ENCODE measurements around the gene ANKMY1.
A peak's percentile ranks its signal among the peaks of the same experiment; 100 is the strongest.

ANKMY1 gene

DNA sequence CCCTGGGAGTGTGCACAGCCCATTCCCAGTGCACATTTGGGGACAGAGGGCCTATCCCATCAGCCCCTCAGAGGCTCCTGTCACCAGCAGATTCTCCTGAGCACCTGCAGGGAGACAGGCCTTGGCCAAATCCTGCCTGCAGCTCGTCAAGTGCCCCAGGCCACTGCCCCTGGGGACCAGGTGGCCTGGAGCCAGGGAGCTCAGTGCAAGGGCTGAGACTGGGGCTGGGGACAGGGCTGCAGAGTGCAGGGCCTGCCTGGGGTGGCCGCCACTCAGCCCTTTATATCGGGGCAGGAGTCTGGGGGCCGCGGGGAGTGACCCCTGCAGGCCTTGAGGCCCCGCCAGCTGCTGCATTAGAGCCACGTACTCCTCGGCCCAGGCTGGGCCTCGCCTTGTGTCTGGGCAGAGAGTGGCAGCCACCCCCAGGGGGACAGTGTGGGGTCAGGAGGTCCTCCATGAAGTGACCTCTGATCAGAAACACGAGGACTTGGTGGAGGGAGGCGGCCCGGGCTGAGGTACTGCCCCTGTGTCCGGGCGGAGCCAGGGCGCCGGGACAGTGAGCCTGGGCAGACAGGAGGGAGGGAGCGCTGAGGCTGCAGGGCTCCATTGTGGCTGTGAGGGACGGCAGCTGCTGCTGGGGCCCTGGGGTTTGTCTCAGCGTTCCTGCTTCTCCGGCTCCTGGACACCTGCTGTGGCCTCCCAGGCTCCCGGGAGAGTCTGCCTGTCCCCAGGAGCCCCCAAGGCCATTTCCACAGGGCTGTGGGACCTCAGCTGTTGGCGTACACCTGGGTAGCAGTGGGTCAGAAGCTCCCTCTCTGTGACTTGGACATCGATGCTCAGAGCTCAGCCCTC lies 98.2 kb downstream of the ANKMY1 start:
- DNase-seq, result no peak
- no peak for ATAC-seq

- ATAC-seq (no peak), DNase-seq (no peak)
Measured at GRCh38 chr2:240458900-240459391, 98.8 kb downstream of the ANKMY1 start.

- DNase-seq (no peak), ATAC-seq (no peak)
Measured at GRCh38 chr2:240458044-240458899, 99.5 kb downstream of the ANKMY1 start.

DNA sequence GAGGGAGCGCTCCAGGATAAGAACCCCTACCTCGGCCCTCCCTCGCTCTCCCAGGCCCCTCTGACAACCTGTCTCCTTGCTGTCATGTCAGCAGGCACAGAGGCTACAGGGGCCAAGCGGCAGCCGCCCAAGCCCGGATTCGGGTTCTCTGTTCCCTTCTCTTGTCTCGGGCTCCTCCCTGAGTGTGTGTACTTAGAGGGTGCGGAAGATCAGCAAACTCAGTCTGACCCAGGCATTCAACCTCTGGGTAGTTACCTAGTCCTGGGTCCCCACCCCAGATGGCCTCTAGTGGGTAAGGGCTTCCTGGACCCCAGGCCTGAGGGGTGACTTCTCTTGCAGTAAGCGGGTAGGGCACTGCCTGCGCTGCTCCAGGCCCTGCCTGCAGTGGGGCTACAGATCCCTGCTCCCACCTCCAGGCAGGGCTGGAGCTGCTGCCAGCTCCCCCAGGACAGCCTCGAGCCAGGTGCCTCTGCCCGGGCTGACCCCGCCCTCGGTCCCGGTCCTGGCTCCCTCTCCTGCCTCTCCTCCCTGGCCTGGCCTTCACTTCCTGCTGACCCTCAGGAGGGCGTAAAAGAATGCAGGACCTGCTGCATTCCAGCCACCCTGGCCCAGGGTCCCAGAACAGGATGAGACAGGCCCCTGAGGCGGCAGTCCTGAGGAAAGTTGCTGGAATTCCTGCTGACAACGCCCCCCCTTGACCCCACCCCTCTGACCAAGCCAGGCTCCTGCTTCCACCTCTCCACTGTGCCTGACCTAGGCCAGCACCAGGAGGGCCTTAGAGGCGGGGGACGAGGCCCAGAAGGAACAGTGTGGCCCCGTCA lies 100.4 kb downstream of the ANKMY1 start:
- no peak for DNase-seq
- no peak for ATAC-seq

- no peak for ATAC-seq
- DNase-seq, result no peak
Measured at GRCh38 chr2:240456447-240457222, 101.2 kb downstream of the ANKMY1 start.

GRCh38 chr2:240455647-240456446 lies 101.9 kb downstream of the ANKMY1 start:
- DNase-seq, result no peak
- ATAC-seq, result no peak

DNA sequence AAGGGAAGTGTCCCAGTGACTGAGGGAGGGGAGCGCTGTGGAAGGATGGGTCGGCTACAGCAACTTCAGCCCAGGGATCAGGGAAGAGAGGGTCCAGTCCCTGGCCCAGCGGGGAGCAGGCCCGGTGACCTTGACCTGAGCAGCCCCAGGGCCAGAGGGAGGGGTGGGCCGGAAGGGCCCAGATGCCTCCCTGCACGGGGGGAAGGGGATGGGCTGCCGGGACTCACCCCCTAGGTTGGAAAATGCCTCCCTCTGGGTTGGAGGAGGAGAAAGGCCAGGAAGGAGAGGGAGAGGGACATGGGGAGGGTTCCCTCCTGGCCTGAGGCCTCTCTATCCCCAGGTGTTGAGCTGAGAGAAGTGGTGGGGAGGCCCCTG lies 102.5 kb downstream of the ANKMY1 start:
- ATAC-seq, result no peak
- DNase-seq, result no peak

DNA sequence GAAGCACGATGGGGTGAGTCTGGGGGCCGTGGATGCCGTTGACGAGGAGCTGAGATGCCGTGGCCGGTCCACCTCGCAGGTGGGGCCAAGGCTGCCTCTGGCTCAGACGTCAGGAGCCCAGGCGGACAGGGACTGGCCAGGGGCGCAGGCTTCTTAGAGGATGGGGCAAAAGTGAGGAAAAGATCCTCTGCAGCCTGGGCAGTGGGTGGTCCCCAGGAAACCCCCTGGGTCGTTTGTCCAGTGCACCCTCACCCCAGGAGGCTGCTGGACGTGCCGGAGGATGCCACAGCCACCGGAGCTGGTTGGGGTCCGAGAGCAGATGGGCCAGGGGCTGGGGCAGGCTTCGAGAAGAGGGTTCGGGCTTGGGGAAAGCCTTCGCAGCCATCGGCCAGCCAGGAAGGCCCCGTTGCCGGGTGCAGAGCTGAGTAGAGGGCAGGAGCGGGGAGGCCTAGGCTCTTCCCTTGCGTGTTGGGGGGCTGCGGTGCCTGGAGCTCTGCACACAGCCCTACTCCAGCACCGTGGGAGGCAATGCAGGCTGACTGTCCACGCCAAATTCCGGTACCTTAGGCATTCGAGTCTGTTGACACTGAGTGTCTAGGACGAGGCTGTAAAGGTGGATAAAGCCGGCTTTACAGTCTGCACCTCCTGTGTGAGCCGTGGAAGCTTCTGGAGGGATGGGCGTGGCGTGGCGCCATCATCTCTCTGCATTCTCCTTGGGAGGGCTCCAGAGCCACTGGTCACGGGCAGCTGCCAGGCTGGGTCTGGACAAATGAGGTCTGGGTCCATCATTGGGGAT lies 103.5 kb downstream of the ANKMY1 start:
- ATAC-seq (no peak), DNase-seq (no peak)

DNA sequence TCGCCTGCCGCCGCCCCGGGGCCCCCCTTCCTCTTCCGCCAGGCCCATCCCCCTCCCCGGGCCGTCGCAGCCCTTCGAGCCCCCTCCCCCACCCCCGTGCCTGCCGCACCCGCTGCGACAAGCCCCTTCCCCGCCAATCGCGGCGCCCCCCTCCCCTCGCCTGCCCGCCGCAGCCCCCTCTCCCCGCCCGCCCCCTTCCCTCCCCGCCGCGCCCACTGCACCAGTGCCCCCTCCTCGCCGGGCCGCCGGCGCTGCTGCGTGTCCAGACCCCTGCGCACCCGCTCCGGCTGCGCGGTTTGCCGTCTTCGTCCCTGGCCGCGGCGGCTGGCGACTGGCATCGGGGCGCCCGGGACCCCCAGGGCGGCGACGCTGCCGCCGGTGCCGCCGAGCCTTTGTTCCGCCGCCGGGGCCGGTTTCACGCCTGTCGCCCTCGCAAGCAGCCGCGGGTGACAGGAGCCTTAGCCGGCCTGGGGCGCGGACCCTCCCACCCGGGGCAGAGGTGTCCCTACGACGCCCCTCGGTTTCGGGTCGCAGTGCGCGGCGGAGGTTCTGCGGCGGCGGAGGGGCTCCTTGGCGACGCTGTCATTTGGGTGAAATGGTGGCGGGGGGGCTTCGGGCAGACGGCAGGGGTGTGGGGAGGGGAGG lies 104.2 kb downstream of the ANKMY1 start:
- ATAC-seq (no peak), DNase-seq (no peak)

GRCh38 chr2:240452462-240453256 lies 105.1 kb downstream of the ANKMY1 start:
- ATAC-seq, result no peak
- peak; percentile 26 for DNase-seq

- ATAC-seq (no peak), DNase-seq (no peak)
Measured at GRCh38 chr2:240451791-240452461, 105.9 kb downstream of the ANKMY1 start.

DNA sequence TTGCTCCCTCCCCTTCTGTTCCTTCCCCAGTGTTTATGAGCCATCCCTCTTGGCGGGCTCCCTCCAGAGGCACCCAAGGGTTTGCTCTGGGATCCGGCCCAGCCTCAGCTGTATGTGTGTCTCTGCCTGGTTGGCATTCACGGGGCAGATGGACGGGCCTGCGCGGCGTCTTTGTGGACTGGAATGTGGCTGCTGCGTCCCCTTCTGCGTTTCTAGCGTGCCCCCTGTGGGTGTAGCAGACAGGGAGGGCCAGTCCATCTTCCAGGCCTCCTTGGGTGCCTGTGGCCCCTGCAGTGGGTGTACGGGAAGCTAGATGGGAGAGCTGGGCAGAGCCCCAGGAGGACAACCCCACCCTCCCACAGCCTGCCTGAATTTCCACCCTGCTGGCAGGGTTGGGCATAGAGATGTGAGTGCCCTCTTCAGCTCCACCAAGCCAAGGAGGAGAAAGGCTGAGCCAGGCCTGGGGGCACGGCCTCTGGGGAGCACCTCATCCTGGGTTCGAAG lies 106.6 kb downstream of the ANKMY1 start:
- ATAC-seq (no peak), DNase-seq (no peak)

DNA sequence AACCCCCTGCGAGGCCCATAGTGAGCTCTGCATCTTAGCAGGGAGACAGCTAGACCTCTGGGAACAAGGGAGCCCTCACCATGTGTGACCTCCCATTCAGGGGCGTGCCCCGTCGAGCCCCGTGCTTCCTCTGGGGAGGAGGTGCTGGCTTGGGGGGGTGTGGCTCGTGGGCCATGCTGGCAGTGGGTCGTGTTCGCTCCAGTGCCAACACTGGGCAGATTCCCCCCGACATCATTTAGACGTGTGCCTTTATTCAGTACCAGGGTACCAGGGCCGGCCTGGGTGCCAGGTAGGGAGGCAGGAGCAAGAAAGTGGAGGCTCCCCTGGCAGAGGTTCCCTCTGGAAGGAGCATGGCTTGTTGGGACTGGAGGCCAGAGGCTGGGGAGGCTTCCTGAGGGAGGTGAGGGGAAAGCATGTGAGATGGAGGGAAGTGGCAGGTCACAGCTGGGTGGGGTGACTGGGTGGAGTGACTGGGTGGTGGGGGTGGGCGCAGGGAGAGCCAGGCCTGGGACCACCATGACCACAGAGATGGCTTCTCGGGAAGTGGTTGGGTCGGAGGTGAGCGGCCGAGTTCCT lies 107.2 kb downstream of the ANKMY1 start:
- DNase-seq (no peak), ATAC-seq (no peak)

DNA sequence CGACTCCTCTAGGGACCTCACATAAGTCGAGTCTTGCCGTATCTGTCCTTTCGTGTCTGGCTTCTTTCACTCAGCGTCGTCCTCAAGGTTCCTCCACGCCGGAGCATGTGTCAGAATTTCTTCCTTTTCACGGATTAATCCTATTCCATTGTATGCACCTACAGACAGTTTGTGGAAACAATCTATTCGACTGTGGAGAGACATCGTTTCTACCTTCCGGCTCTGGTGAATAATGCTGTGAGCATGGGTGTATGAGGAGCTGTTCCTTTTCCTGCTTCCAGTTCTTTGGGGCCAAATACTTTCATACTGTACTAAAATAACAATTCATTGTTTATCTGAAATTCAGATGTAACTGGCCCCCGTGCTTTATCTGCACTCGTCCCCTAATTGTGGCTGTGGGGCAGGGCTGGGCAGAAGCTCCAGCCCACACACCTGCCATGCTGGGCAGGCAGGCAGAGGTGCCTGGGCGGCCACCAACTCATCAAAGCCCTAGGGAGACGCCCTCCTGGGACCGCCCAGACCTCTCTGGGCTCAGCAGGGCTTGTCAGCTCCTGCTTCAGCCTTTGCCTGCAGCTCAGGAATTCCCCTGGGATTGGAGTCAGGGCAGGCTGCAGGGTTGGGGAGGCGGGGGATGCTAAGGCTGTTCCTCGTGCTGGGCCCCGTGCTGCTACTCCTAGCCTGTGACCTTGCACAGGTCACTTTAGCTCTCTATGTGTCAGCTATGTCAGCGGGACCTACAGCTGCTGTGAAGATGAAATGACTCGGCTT lies 107.8 kb downstream of the ANKMY1 start:
- ATAC-seq (no peak), DNase-seq (no peak)

- DNase-seq, result no peak
- no peak for ATAC-seq
Measured at GRCh38 chr2:240448387-240449274, 109.2 kb downstream of the ANKMY1 start.
